ENCODE data around the gene NBPF20. TPM values are rescaled to one million over a fixed set of nuclear protein-coding genes. Genes with fewer than 3 reads are reported as not detected.
"Not testable (repeated sequence)": the region's sequence is repeated elsewhere in the genome, so short reads cannot be mapped to it uniquely, and the experiment has no call there.

NBPF20 gene
- polyA plus RNA-seq, 1 experiment, result 5.7 TPM

- H3K4me3 ChIP-seq (ENCODE audit: low read depth, low read length); DNase-seq (ENCODE audit: low read depth, low spot score); H3K9me3 ChIP-seq (ENCODE audit: control insufficient read depth, insufficient read depth, low read length); H3K27me3 ChIP-seq (ENCODE audit: control insufficient read depth, insufficient read depth, low read length); POLR2A ChIA-PET; H3K27ac ChIP-seq (ENCODE audit: low read depth, low read length); CTCF ChIA-PET: not testable (repeated sequence)
Observed at GRCh38 chr1:145407266-145407665, 18.1 kb downstream of the NBPF20 start.

GRCh38 chr1:145404949-145405348 is 20.5 kb downstream of the NBPF20 start:
- POLR2A ChIA-PET; H3K4me3 ChIP-seq (ENCODE audit: low read depth, low read length); H3K27ac ChIP-seq (ENCODE audit: low read depth, low read length); H3K9me3 ChIP-seq (ENCODE audit: control insufficient read depth, insufficient read depth, low read length); CTCF ChIA-PET; DNase-seq (ENCODE audit: low read depth, low spot score); H3K27me3 ChIP-seq (ENCODE audit: control insufficient read depth, insufficient read depth, low read length): not testable (repeated sequence)
- 0 out of 2 replicates have a peak, but pooled peaks have one; percentile 22 for TF ChIP-seq CTCF (IDR thresholded peaks at IDR 0.05; ENCODE audit: low read depth, low read length)

GRCh38 chr1:145400701-145401100 is 24.7 kb downstream of the NBPF20 start:
- H3K27me3 ChIP-seq (ENCODE audit: control insufficient read depth, insufficient read depth, low read length); H3K4me3 ChIP-seq (ENCODE audit: low read depth, low read length); DNase-seq (ENCODE audit: low read depth, low spot score); POLR2A ChIA-PET; H3K27ac ChIP-seq (ENCODE audit: low read depth, low read length); H3K9me3 ChIP-seq (ENCODE audit: control insufficient read depth, insufficient read depth, low read length); CTCF ChIA-PET: not testable (repeated sequence)

Small RNAs within 50 kb of the gene (small RNA-seq; reads per million reads assigned to genes)
- gene RF00003 (ENCODE audit: insufficient read length, low read depth), result 44.4 reads per million, percentile 84 among the genes with 10 or more reads in this experiment

Other genes starting within 250 kb of the NBPF20 start
- not detected in 2 replicates for gene PPIAL4D, start 183.4 kb downstream of the NBPF20 start, polyA plus RNA-seq (2011; rRNA removed)
- 35.1 and 46.4 TPM in 2 replicates for gene GPR89A, start 182.4 kb upstream of the NBPF20 start, polyA plus RNA-seq (2011; rRNA removed)